GM18868 (cell line): ENCODE results near the gene ASZ1.

Experiments
- ATAC-seq: cut with Tn5 transposase; IDR thresholded peaks from one replicate; pipeline ENCODE4 v1.9.1; 2021; ENCODE audit warnings: mild to moderate bottlenecking, moderate library complexity; ENCODE audit not compliant: unreplicated experiment

The ASZ1 gene

DNA sequence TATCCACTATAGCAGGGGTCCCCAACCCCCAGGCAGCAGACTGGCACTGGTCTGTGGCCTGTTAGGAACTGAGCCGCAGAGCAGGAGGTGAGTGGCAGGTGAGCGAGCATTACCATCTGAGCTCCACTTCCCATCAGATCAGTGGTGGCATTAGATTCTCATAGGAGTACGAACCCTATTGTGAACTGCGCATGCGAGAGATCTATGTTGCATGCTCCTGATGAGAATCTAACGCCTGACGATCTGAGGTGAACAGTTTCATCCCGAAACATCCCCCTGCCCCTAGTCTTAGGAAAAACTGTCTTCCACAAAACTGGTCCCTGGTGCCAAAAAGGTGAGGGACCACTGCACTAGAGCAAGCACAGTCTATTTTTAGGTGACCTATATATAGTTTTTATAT lies 23.6 kb downstream of the ASZ1 start:
- ATAC-seq, result no peak

DNA sequence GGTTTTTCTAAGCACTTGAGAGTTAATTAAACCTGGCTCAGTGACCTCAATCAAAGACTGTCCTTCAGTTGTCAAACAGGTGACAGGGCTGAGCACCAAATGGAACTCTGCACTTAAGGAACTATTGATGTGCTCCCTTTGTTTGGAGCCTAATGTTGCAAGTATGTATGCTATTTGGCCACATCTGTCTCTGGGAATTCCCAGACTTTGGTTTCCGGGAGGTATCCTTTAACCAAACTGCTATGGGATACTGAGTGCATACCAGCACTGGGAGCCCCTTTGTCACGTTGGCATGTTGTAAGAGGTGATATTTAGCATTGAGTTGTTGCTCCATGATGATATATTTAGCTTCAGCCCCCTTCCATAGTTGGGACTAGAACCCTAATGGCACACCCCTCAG lies 25.2 kb downstream of the ASZ1 start:
- no peak for ATAC-seq

DNA sequence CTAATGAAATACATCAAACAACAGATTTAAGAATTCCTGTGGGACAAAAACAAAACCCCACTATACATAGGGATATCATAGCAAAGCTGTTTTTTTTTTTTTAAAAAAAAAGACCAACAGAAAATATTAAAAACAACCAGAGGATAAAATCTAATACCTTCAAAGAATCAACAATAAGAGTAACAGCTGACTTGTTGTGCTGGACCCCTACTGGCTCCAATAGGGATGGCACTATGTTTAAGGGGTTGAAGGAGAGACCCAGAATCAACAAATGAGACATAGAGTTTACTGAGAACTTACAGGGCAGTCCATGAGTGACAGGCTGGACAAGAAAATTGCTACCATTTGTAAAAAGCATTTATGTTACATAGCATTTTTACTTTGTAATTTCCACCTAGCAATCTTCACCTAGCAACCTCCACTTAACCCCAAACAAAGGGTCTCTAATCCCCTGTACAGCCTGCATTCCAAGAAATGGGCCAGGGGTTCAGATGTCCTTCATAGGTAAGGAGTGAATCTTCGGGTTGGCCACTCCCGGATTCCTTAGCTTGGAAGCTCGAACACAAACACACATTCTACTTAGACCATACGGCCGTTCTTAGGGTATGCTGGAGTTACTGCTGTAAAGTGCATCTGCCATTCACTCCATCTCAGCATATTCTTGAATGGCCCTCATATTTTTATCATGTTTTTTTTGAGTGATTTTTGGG lies 25.8 kb downstream of the ASZ1 start:
- ATAC-seq, result peak; percentile 71

GRCh38 chr7:117399820-117400422 lies 27.4 kb downstream of the ASZ1 start:
- ATAC-seq, result no peak

- ATAC-seq, result no peak
Measured at GRCh38 chr7:117395743-117396142, 31.6 kb downstream of the ASZ1 start.

- ATAC-seq, result no peak
Measured at GRCh38 chr7:117393781-117394180, 33.5 kb downstream of the ASZ1 start.

DNA sequence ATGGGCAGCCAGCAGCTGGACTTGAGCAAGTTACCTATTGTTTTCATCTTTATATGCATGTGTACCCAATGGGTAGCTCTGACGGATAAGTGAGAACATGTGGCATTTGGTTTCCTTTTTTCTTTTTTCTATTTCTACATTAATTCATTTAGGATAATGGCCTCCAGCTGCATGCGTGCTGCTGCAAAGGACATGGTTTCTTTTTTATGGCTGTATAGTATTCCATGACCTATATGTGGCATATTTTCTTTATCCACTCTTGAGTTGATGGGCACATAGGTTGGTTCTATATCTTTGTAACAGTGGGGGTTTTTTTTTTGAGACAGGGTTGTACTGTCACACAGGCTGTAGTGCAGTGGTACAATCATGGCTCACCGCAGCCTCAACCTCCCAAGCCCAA lies 37.4 kb downstream of the ASZ1 start:
- no peak for ATAC-seq

- no peak for ATAC-seq
Measured at GRCh38 chr7:117386110-117386706, 41.1 kb downstream of the ASZ1 start.

- ATAC-seq, result peak; percentile 83
Measured at GRCh38 chr7:117385363-117386109, 41.8 kb downstream of the ASZ1 start.

DNA sequence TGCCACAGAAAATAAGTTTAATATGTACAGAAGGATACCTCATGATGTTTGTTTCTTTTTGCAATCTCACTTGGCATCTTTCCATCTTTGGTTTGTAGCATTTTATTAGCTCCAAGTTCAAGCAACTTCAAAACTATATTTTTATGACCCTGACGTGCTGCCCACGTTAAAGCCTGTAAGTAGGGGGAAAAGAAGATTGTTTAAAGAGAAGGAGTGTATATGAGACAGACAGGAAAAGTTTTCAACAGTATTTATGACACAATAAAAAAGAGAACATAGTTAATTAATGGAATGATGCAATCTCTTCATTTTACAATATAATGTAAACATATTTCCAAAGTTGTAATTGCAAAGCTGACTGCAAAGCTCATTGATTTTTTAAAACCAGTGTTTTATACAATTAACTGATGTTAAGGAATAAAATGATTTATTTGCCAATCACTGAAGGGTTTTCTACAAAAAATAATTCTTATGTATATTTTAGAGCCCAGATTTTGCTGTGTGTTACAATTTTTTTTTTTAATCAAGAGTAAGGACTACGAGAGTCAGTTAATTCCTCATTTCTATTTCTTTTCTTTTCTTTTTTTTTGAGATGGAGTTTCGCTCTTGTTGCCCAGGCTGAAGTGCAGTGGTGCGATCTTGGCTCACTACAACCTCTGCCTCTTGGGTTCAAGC lies 42.5 kb downstream of the ASZ1 start:
- no peak for ATAC-seq

DNA sequence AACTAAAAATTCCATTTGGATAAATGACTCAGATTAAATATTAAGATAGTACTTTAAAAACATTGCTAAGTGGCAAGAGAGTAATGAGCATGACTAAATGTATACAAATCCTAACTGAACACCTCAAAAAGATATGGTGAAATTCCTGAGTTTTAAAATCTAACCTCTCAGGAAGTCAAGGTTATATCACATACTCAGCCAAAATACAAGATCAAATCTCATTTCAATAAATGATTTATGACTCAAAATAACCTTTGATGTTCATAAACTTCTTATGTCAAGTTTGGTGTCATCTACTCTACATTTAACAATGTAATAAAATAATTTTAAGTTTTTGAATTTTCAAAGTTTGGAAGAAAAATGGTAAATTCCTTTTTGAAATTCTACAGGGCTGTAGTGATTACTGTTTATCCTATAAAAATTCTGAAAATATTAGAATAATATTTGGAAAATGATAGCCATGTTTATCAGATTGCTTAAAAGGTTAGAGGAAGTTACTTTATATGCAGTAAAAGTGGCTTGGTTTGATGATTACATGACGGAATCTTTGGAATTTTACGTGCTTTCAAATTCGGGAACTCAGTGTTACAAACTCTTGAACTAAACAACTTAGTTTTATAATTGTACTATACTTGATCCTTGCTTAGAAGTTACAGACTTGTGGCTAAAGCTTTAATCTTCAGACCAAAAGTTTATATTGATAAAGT lies 43.7 kb downstream of the ASZ1 start:
- no peak for ATAC-seq

GRCh38 chr7:117383046-117383445 lies 44.2 kb downstream of the ASZ1 start:
- no peak for ATAC-seq

DNA sequence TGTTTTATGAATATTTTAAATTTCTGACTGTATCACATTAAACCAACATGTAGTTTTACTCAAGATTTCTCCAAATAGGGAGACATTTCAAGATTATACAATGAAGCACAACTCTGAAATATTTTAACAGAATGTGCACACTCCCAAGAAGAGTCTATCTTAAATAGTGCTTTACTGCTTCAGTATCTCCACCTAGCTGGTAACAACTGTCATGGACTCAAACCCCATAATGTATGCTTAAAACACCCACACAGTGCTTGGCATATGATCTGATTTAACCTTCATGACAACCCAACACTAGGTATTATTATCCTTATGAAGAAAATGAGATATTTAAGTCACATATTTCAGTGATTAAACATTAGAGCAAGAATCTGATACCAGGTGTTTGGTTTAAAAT lies 45.9 kb downstream of the ASZ1 start:
- ATAC-seq, result peak; percentile 50

DNA sequence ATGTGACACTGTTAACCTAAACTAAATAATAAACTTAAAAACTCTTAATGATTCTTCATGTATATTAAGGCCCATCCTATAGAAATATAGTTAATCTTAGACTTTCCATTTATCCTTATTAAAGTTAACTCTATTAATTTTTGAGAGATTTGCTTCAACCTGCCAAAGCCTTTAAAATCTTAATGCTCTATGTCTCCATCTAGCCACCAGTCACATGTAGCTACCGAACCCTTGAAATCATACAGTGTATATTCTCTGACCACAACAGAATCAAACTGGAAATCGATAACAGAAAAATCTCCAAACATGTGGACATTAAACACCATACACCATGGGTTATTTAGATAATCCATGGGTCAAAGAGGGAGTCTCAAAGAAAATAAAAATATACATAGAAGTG lies 51.9 kb downstream of the ASZ1 start:
- ATAC-seq, result no peak

DNA sequence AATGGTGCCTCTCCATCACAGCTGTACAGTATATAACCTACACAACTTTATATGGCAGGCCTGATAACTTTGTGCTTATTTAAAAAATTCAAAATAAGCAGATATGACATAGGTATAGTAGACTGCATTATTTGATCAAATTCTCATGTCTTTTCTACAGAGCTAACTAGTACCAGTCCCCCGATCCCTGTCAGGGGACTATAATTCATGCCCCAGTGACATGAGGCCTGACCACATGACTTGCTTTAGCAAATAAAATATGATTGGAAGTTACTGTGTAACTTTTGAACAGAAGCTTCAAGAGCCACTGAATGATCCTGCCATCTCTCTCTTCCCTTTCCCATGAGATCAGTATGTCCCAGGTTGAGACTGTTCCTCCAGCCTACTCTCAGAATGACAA lies 55.2 kb downstream of the ASZ1 start:
- ATAC-seq, result no peak

DNA sequence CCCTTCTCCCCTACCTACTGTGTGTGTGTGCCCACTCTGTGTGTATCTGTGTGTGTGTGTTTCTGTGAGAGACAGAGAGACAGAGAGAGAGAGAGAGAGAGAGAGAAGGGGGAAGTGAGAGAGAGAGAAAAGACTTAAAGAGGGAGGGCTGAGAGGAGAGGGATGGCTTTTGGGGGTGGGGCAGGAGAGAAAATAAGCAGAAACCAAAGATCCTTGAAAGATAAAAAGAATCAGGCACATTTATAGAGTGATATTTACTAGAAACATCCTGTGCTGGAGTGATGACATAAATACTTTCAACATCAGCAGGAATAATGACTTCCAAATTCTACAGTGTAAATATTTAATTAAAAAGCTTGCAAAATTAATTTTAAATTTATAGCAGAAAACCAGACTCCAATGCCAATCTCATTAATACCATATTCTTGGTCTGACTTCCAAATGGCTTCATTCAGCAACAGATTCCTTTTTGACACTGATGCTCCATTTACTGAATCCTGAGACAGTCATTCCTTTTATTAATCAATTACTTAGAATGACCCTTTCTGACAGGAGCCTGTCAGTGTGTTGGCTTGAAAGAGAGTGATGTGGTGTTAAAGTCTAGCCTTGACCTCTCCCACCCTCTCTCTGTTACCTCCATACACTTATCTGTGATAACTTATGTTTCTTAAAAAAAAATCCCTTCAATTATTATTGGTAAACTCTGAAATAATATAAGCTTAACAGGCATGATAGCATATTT lies 62.8 kb downstream of the ASZ1 start:
- ATAC-seq, result no peak

GRCh38 chr7:117362294-117362888 lies 64.9 kb downstream of the ASZ1 start:
- peak; percentile 70 for ATAC-seq

DNA sequence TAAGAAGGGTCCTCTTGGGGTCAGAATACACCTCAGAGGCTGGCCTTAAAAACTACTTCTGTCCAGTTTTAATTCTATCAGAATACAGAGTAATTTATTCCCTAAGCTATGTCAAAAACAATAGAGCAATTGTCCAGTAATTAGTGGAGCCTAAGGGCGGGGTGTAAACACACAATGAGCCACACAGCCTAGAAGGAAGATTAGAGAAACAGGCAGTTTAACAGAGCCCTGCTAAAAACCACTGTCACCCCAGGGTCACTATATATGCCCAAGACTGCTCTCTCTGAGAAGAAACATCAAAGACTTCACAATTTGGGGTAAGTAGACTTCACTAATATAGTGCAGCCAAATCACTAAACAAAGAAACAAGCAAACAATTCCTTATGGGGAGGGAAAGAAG lies 77.3 kb downstream of the ASZ1 start:
- ATAC-seq, result no peak

DNA sequence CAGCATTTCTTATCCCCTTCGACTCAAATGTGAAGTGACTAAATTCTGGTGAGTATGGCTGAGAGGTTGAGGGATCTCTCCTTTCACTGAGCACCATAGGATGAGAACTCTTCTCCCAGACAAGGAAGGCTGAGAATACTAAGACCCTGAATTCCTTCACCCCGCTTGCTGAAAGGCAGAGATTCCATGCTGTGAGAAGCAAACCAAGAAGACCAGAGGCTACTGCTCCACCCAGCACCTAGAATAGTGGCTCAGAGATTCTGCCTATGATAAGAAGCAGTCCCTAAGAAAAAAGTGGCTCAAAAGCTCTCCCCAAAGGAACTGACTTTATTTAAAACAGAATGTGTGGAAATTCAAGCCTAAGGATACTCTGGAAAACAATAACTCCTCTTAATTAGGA lies 77.7 kb downstream of the ASZ1 start:
- ATAC-seq, result no peak
